Pancreas (tissue), 10 donors: Measurements from ENCODE around the gene ARHGAP6. TPM values are rescaled to one million over a fixed set of nuclear protein-coding genes. Genes with fewer than 3 reads are reported as not detected.

Source experiments
- ATAC-seq, 4 donors: fragments of 200-7000 bp; cut with Tn5 transposase; one replicate each; pipeline versions ENCODE4 v1.8.0 to v1.9.1; 2020; ENCODE audit warnings: mild to moderate bottlenecking in 4 of 4, moderate library complexity in 4 of 4
- DNase-seq, 6 donors: peaks; one replicate each; pipeline ENCODE4 v3.0.0-alpha.2; 2020
- FAIRE-seq: peaks from 2 replicates; lab custom pipeline; 2012; peaks lifted over from hg19 to GRCh38; lab: Jason Lieb, UNC
- H3K27ac ChIP-seq, 4 donors: fragments of 200-600 bp; sonication (generic); 1 replicate in 3 of 4; 2 replicates in 1 of 4; pipeline versions ENCODE4 v1.5.0 to v1.8.0; 2020
- H3K27me3 ChIP-seq, 4 donors: fragments of 200-600 bp; one replicate each; pipeline ENCODE4 v1.8.0; 2021
- H3K36me3 ChIP-seq, 3 donors: fragments of 200-600 bp; sonication (generic) in 1 of 3; one replicate each; pipeline versions ENCODE4 v1.5.0 to v1.8.0; 2020 to 2021
- H3K4me1 ChIP-seq, 3 donors: fragments of 200-600 bp; one replicate each; pipeline ENCODE4 v1.8.0; 2021
- H3K4me3 ChIP-seq, 4 donors: fragments of 200-600 bp; sonication (generic) in 2 of 4; one replicate each; pipeline versions ENCODE4 v1.5.0 to v1.8.0; 2020 to 2021
- H3K9me3 ChIP-seq, 4 donors: fragments of 200-600 bp; one replicate each; pipeline ENCODE4 v1.8.0; 2021
- WGBS, 2 donors: extraction: QIAGEN DNeasy Blood & Tissue Kit; methylation state at CpG; one replicate each; pipeline ENCODE4 v1.1.7; 2013; 5-methylcytosine and 5-hydroxymethylcytosine counted together
- intact Hi-C, 3 donors: fragments of 100-400 bp; cut with DNase I; formaldehyde crosslinking; loops; one replicate each; pipeline versions ENCODE4 v1.11.1 to v1.14.2; 2022
- polyA plus RNA-seq, 2 donors: library from polyadenylated mRNA; stranded (reverse); fragments of 200-250 nt; gene quantifications; one replicate each; pipeline ENCODE4 v1.2.3, GENCODE V29; 2013
- total RNA-seq, 6 donors: library from RNA; stranded (reverse); fragmentation: NEBNext Ultra II Directional in 4 of 6; extraction: Animal tissue kit (Norgen Biotek cat#: 25700) in 4 of 6; gene quantifications; one replicate each; pipeline versions ENCODE4 v1.2.1 to v1.2.4, GENCODE V29; 2021 to 2023
- TF ChIP-seq, protein P1 (sequence below), 4 donors: fragments of 200-600 bp; sonication (generic) in 3 of 4; IDR thresholded peaks; one replicate each; pipeline versions ENCODE4 v1.5.0 to v1.8.0; 2021; ENCODE audit warnings: antibody characterized with exemption in 4 of 4
- donor health status: healthy with polysubstance abuse.
- donor health status: DM: no; HTN: no; CAD: no; lungs with moderate emphysema.
- donor health status: DM: no; HTN: no; CAD: no.
- donor health status: control.
- donor health status: control.
- donor health status: Bipolar disorder and iron deficiency.
- donor health status: DM: yes; HTN: yes; CAD: no.
- donor health status: DM: no; HTN: no; CAD: no.
- donor health status: DM: no; HTN: no; CAD: no.
- donor health status: DM: yes; HTN: yes; CAD: no.

The ARHGAP6 gene
- total and polyA plus RNA-seq, 8 donors = 0.79 to 3.3 (median 1.1) TPM

- no peak overlapping the region for H3K4me3 ChIP-seq
- DNase-seq (no peak), ATAC-seq (no peak), FAIRE-seq (no peak)
- no peak overlapping the region for H3K27ac ChIP-seq
- no peaks in the 10 kb centered on the region for H3K9me3 ChIP-seq
- TF ChIP-seq, protein P1, sequence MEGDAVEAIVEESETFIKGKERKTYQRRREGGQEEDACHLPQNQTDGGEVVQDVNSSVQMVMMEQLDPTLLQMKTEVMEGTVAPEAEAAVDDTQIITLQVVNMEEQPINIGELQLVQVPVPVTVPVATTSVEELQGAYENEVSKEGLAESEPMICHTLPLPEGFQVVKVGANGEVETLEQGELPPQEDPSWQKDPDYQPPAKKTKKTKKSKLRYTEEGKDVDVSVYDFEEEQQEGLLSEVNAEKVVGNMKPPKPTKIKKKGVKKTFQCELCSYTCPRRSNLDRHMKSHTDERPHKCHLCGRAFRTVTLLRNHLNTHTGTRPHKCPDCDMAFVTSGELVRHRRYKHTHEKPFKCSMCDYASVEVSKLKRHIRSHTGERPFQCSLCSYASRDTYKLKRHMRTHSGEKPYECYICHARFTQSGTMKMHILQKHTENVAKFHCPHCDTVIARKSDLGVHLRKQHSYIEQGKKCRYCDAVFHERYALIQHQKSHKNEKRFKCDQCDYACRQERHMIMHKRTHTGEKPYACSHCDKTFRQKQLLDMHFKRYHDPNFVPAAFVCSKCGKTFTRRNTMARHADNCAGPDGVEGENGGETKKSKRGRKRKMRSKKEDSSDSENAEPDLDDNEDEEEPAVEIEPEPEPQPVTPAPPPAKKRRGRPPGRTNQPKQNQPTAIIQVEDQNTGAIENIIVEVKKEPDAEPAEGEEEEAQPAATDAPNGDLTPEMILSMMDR (IDR thresholded peaks at IDR 0.05) = no peak
- H3K36me3 ChIP-seq = no peaks in the 10 kb centered on the region
- no peaks in the 10 kb centered on the region for H3K4me1 ChIP-seq
- intact Hi-C loops = no loop called here
- peaks cover 0 to 9% (median 0%) of the 10 kb centered on the region in 4 donors for H3K27me3 ChIP-seq
- 78 to 80% methylated on average over 3 of the region's 3 CpGs for WGBS, 2 donors
Measured at GRCh38 chrX:11683057-11683456, 17.3 kb upstream of the ARHGAP6 start.

GRCh38 chrX:11678158-11678557 lies 12.4 kb upstream of the ARHGAP6 start:
- no peaks in the 10 kb centered on the region for H3K4me1 ChIP-seq
- TF ChIP-seq, protein P1 (IDR thresholded peaks at IDR 0.05) = no peak
- H3K27ac ChIP-seq = no peak overlapping the region
- DNase-seq (no peak), ATAC-seq (no peak), FAIRE-seq (no peak)
- no peaks in the 10 kb centered on the region for H3K9me3 ChIP-seq
- no peaks in the 10 kb centered on the region for H3K36me3 ChIP-seq
- intact Hi-C loops = no loop called here
- H3K27me3 ChIP-seq = peaks cover 0 to 9% (median 5%) of the 10 kb centered on the region in 4 donors
- 25% methylated on average over 5 of the region's 5 CpGs for WGBS, 2 donors
- H3K4me3 ChIP-seq = no peak overlapping the region

- Histone ChIP-seq H3K4me1 (no peaks in the 10 kb centered on the region), H3K27me3 (peaks cover 2 to 29% (median 12%) of the 10 kb centered on the region in 4 donors), H3K4me3 (no peak overlapping the region), H3K27ac (no peak overlapping the region), H3K36me3 (no peaks in the 10 kb centered on the region), H3K9me3 (no peaks in the 10 kb centered on the region)
- WGBS, 2 donors = 38 to 58% methylated on average over 4 of the region's 4 CpGs
- ATAC-seq (no peak), DNase-seq (no peak), FAIRE-seq (no peak)
- intact Hi-C loops = no loop called here
- TF ChIP-seq, protein P1 (IDR thresholded peaks at IDR 0.05) = no peak
Measured at GRCh38 chrX:11672213-11672612, 6.5 kb upstream of the ARHGAP6 start.

DNA sequence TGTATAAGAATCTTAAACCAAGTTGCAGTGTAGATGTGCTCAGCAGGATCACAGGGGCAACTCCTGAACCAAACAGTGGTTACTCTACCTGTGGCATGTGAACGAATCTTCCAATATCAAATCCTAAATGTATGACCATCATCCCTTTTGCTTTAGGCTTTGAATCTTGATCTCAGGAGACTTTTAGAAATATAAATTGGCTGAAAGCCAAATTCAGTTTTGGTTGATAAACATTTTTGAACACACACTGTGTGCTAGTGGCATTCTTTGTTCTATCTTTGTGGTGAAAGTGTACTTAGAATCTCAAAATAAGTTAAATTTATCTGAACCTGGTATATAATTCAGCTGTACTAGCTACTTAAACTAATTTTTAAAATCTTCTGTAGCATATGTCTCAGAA lies 4.6 kb upstream of the ARHGAP6 start:
- 51 to 61% methylated on average over 1 of the region's 1 CpG for WGBS, 2 donors
- TF ChIP-seq, protein P1 (IDR thresholded peaks at IDR 0.05) = no peak
- Histone ChIP-seq H3K9me3 (no peaks in the 10 kb centered on the region), H3K4me1 (no peaks in the 10 kb centered on the region), H3K27ac (no peak overlapping the region), H3K4me3 (no peak overlapping the region), H3K36me3 (no peaks in the 10 kb centered on the region), H3K27me3 (peaks cover 0 to 40% (median 10%) of the 10 kb centered on the region in 4 donors)
- intact Hi-C loops = no loop called here
- DNase-seq = no peak
- FAIRE-seq = peak; percentile 23
- ATAC-seq = no peak

DNA sequence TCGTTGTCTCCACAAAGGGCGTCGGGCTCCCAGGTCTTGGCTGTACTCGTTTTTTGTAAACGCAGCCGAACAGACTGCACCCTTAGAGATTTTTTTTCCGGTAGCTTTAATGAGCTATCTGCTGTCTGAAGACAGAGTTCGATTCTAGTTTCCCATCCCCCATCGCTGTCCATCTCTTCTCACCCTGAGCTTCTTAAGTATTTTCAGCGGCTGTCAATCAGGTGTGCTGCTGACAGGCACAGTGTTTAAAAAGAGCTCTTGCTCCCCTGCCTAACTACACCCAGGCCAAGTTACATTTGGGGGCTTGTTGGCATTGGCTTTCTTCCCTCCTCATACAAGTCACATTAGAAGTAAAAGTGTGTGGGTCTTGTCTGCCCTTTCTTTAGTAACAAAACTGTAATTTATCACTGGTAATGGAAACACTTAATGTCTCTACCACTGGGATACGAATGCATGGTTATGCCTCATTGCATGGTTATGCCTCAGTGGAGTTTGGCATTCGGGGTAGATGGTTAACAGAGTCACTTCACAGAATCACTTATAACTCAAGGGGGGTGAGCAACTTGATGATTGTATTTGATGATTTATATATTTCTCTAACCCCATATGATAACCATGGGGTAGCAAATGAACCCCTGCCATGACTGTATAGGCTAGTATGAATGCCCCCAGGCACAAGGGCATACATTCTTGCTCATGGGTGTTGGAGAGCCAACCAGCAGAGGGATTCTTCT lies 1.4 kb upstream of the ARHGAP6 start:
- intact Hi-C loops = no loop called here
- no peaks in the 10 kb centered on the region for H3K36me3 ChIP-seq
- ATAC-seq (no peak), DNase-seq (no peak), FAIRE-seq (no peak)
- H3K4me3 ChIP-seq = no peak overlapping the region
- TF ChIP-seq, protein P1 (IDR thresholded peaks at IDR 0.05) = no peak
- H3K9me3 ChIP-seq = no peaks in the 10 kb centered on the region
- no peak overlapping the region for H3K27ac ChIP-seq
- H3K4me1 ChIP-seq = no peaks in the 10 kb centered on the region
- WGBS, 2 donors = 7 to 33% methylated on average over 12 of the region's 12 CpGs
- H3K27me3 ChIP-seq = peaks cover 0 to 62% (median 13%) of the 10 kb centered on the region in 4 donors
